Stimulated activated naive CD8-positive, alpha-beta T cell treated with anti-CD3 and anti-CD28 coated beads, Interleukin-15, amount 100 ng/mL, for 72 hours (primary cell): ENCODE results near the gene BPIFA2.
"Not testable (repeated sequence)": the region's sequence is repeated elsewhere in the genome, so short reads cannot be mapped to it uniquely, and the experiment has no call there.

Experiments
- ATAC-seq: fragments of 150-1000 bp; cut with Tn5 transposase; 2 replicates; pipeline ENCODE4 v1.10.0; 2021; ENCODE audit warnings: mild to moderate bottlenecking, moderate library complexity
- DNase-seq, 2 donors: peaks; one replicate each; pipeline ENCODE4 v3.0.0; 2021 to 2022
- H3K27ac Mint-ChIP-seq, 2 donors: one replicate each; pipeline ENCODE4 v1.8.0; 2022; ENCODE audit warnings: mild to moderate bottlenecking in 2 of 2, mixed read lengths in 2 of 2, moderate library complexity in 2 of 2
- H3K27me3 Mint-ChIP-seq: one replicate; pipeline ENCODE4 v1.8.0; 2022; ENCODE audit warnings: mixed read lengths
- H3K4me1 Mint-ChIP-seq: one replicate; pipeline ENCODE4 v1.8.0; 2022; ENCODE audit warnings: mild to moderate bottlenecking, mixed read lengths
- H3K4me3 Mint-ChIP-seq, 2 donors: one replicate each; pipeline ENCODE4 v1.8.0; 2022; ENCODE audit warnings: mild to moderate bottlenecking in 2 of 2, mixed read lengths in 2 of 2, moderate library complexity in 1 of 2
- H3K9me3 Mint-ChIP-seq, 2 donors: one replicate each; pipeline ENCODE4 v1.8.0; 2022; ENCODE audit warnings: mixed read lengths in 2 of 2

The BPIFA2 gene, protein sequence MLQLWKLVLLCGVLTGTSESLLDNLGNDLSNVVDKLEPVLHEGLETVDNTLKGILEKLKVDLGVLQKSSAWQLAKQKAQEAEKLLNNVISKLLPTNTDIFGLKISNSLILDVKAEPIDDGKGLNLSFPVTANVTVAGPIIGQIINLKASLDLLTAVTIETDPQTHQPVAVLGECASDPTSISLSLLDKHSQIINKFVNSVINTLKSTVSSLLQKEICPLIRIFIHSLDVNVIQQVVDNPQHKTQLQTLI

DNA sequence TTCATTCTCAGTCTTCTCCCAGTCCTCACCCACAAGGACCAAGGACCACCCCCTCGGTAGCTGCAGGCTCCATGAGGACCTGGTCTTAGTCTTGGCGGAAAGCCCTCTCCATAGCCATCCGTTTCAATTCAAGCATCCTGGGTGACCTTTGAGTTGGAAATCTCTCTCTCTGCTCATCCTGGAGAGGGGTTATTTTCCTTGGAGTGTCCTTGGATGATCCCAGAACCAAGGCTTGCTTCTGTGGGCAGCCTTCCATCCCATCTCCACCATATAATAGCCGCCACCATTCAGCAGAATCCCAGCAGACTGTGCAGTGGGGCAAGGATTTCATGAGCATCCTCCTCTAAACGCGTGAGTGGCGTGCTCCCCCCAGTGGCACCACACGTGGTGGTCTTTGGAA is at the start of gene BPIFA2:
Gene BPIFA2, plus strand, starts transcription at position 301 of the 400 bp plus-strand sequence. CDS start 987 bp downstream, outside the sequence.
- ATAC-seq (no peak), DNase-seq (no peak)
- no peaks in the 10 kb centered on the region for H3K4me1 Mint-ChIP-seq
- no peak within 1 kb of the TSS for H3K4me3 Mint-ChIP-seq
- H3K9me3 Mint-ChIP-seq: peaks cover 20 to 26% of the 10 kb centered on the region in 2 donors
- no peak within 1 kb of the TSS for H3K27ac Mint-ChIP-seq
- H3K27me3 Mint-ChIP-seq: no peaks in the 10 kb centered on the region

DNA sequence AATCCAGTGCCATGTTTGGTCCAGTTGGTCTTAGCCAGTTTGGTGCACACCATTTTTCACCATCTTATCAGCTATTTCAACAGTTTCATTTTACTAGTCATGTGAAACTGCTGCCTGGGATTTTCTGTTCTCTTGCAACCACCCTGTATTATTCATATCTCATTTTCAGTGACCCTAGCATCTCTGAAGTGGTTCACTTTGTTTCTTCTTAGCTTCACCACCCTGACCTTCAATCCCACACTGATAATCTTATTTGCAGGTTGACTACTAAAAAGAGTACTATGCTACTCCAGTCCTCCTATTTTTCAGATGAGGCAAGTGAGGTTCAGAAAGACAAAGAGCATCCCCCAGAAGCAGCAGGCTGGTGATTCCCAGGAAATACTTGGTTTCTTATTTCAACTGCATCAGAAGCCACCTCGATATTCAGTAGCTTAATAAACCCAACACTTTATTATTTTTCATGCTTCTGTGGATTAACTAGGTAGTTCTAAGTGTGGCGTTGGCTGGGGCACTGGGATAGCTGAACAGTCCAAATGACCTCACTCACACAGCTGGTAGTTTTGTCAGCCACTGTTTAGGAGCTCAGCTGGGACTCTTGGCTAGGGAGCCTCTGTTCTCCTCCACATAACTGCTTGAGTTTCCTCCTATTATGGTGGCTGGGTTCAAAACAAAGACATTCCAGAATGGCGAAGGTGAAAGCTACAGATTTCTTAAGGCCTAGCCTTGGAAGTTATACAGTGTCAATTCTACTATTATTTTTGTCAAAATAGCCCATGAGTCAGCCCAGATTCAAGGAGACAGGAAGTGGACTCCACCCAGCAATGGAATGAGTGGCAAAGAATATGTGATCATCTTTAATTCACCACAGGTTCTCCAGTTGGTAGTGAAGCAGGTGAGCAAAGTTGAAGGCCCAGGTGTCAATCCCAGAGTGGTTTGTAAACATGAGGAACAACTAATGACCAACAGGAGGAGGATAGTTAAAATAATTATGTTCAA is 47.9 kb upstream of the BPIFA2 start:
- Mint-ChIP-seq H3K4me3 (peak overlapping the region in 1 of 2 donors; percentile 17), H3K4me1 (peaks cover 17% of the 10 kb centered on the region), H3K9me3 (peaks cover 7 to 17% of the 10 kb centered on the region in 2 donors), H3K27me3 (peaks cover 16% of the 10 kb centered on the region), H3K27ac (peak overlapping the region in 1 of 2 donors; percentile 57)
- peak; percentile 12 to 29 for DNase-seq
- peak; percentile 99 for ATAC-seq

DNA sequence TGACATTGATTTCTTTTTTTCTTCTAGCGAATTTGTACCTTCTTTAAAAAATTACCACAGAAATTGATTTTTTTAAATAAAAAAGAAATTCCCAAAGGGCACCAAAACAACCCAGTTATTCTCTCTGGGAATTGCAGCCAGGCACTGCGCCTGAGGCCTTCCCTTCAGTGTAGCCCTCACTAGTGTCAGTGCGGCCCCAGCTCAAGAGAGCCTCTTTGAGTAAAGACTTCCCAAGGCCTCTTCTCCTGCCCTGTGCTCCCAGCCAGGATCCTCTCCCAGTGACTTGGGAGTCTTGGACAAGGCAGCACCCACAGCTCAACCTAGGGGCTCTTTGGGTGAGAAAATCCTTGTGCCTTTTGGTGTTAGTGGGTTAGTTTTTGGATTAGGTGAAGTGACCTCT is 47.0 kb upstream of the BPIFA2 start:
- Mint-ChIP-seq H3K4me3 (no peak overlapping the region), H3K4me1 (peaks cover 17% of the 10 kb centered on the region), H3K27ac (no peak overlapping the region), H3K27me3 (peaks cover 25% of the 10 kb centered on the region), H3K9me3 (peaks cover 7 to 17% of the 10 kb centered on the region in 2 donors)
- ATAC-seq (no peak), DNase-seq (no peak)

DNA sequence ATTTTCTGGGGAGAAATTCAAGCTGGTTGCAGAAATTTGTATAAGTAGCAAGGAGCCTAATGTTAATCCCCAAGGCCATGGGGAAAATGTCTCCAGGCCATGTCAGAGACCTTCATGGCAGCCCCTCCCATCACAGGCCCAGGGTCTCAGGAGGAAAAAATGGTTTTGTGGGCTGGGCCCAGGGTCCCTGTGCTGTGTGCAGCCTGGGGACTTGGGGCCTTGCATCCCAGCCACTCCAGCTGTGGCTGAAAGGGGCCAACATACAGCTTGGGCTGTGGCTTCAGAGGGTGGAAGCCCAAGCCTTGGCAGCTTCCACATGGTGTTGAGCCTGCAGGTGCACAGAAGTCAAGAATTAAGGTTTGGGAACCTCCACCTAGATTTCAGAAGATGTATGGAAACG is 45.7 kb upstream of the BPIFA2 start:
- Mint-ChIP-seq H3K9me3 (peaks cover 7 to 17% of the 10 kb centered on the region in 2 donors), H3K4me1 (peaks cover 17% of the 10 kb centered on the region), H3K27me3 (peaks cover 25% of the 10 kb centered on the region)
- not testable (repeated sequence) for DNase-seq, H3K4me3 Mint-ChIP-seq, ATAC-seq, H3K27ac Mint-ChIP-seq

DNA sequence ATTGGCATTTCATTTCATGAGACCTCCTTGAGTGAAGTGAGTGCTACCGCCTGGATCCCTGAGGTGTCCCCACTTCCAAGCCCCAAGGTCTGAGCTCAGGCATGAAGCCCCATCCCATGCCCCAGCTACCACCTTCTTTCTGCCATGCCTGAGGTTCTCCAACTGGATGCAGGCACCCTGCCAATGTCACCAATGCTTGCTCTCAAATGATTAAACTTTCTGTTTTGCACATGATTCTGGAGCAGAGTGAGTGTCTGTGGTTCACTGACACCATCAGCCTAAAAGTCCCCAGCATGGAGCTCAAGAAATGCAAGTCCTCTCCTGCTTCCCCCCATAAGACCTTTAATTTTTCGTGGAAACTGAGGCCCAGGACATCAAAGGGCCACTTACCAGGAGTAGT is 43.7 kb upstream of the BPIFA2 start:
- Mint-ChIP-seq H3K4me1 (peaks cover 13% of the 10 kb centered on the region), H3K27ac (no peak overlapping the region), H3K27me3 (peaks cover 25% of the 10 kb centered on the region), H3K9me3 (peaks cover 7 to 17% of the 10 kb centered on the region in 2 donors), H3K4me3 (no peak overlapping the region)
- no peak for DNase-seq
- no peak for ATAC-seq

DNA sequence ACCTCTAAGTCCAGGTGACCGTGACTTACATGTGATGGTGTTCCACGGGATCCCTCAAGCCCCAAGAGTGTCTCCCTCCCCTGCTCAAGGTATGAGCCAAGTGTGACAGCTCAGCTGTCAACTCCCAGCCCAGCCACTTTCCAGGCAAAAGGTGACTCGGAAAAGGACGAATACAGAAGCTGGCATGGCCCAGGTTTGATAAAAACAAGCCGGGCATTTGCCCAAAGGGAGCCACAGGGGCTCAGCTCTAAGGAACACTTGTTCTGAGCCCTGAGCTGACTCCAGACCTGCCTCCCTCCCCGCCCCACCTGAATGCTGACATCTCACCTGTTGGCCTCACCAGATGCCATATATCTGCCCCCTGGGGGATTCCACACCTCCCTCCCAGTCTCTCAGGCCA is 43.0 kb upstream of the BPIFA2 start:
- Mint-ChIP-seq H3K4me3 (no peak overlapping the region), H3K27ac (no peak overlapping the region), H3K9me3 (peaks cover 7 to 16% of the 10 kb centered on the region in 2 donors), H3K4me1 (peaks cover 6% of the 10 kb centered on the region), H3K27me3 (peaks cover 25% of the 10 kb centered on the region)
- ATAC-seq (no peak), DNase-seq (no peak)

DNA sequence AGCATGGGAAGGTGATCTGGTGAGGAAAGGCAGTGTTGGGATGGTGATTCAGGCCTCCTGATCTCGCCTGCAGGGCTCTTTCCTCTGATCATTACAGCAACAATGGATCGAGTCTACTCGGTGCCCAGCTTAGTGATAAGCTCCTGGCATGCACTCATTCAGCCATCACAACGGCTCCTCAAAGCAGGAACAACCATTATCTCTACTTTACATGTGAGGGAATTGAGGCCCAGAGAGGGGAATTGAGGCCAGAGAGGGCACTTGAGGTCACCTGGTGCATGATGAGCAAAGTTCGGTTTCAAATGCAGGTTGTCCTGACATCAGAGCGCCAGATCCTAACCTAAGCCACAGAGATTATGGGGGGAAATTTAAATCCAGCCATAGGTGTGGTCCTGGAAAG is 42.0 kb upstream of the BPIFA2 start:
- ATAC-seq (no peak), DNase-seq (no peak)
- Mint-ChIP-seq H3K4me3 (no peak overlapping the region), H3K9me3 (peaks cover 7 to 10% of the 10 kb centered on the region in 2 donors), H3K27me3 (peaks cover 25% of the 10 kb centered on the region), H3K27ac (no peak overlapping the region), H3K4me1 (no peaks in the 10 kb centered on the region)

DNA sequence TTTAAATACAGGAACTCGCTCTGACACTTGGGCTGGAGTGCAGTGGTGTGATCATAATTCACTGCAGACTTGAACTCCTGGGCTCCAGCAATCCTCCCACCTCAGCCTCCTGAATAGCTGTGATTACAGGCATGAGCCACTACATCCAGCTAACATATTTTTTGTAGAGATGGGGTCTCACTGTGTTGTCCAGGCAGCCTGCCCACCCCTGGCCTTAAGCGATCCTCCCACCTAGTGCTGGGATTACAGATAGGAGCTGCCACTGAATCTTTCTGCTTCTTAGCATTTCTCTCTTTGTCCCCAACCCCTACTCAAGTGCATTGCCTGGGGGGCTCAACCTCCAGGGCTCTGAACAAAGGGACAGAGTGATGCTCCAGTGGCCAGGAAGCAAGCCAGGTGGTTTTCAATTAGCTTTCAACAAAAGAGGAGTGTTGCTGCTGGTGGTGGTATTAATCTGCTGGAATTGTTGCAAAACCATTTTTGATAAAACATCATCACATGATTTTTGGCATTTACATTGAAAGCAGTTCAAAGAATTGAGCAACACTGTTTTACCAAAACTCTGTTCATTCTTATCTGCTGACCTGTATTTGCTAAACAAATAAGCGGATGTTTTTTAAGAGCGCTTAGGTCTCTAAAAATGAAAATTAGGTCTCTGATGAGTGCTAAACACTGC is 40.4 kb upstream of the BPIFA2 start:
- DNase-seq (no peak), ATAC-seq (no peak)
- H3K9me3 Mint-ChIP-seq: no peaks in the 10 kb centered on the region
- H3K4me3 Mint-ChIP-seq: no peak overlapping the region
- H3K4me1 Mint-ChIP-seq: no peaks in the 10 kb centered on the region
- peaks cover 25% of the 10 kb centered on the region for H3K27me3 Mint-ChIP-seq
- H3K27ac Mint-ChIP-seq: peak overlapping the region in 1 of 2 donors; percentile 42

DNA sequence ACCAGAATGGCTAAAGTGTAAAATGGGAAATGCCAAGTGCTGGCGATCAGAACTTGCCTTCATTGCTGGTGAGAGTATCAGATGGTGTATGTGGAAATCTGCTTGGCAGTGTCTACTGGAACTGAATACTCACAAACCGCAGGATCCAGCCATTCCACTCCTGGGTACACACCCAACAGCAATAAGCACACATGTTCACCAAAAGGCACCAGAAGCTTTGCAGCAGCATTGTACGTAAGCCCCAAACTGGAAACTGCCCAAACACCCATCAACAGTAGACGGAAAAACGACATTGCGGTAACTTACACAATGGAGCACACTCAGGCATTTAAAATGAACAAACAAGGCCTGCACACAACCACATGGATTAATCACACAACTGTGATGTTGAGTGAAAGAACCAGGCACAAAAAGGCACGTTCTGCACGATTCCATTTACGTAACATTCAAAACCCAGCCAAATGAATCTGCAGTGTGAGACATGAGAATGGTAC is 37.3 kb upstream of the BPIFA2 start:
- no peak for ATAC-seq
- Mint-ChIP-seq H3K4me1 (no peaks in the 10 kb centered on the region), H3K27me3 (peaks cover 3% of the 10 kb centered on the region), H3K4me3 (no peak overlapping the region), H3K9me3 (no peaks in the 10 kb centered on the region), H3K27ac (no peak overlapping the region)
- no peak for DNase-seq

DNA sequence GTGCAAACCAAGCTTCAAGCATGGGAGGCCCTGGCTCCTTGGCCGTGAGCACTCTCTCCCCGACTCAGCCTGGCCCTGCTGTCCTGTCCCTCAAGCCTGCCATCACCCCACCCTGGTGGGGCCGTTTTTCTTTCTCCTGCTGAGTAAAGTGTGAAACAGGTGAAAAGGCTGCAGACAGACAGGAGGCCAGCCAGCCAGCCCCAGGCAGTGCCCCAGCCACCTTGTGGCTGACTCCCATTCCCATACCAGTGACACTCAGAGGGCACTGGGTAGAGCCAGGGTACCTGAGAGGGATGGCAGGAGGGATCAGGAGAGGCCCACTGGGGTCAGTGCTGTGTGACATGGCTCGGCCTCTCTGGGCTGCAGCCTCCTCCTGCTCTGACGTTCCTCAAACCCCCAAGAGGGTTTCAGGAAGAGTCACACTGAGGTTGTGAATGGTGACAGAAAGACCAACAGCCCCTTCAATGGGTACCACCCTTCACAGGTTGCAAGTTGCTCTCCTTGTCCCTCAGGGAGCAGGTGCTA is 35.9 kb upstream of the BPIFA2 start:
- Mint-ChIP-seq H3K4me3 (no peak overlapping the region), H3K27ac (no peak overlapping the region), H3K27me3 (no peaks in the 10 kb centered on the region), H3K9me3 (no peaks in the 10 kb centered on the region), H3K4me1 (no peaks in the 10 kb centered on the region)
- ATAC-seq (no peak), DNase-seq (no peak)

DNA sequence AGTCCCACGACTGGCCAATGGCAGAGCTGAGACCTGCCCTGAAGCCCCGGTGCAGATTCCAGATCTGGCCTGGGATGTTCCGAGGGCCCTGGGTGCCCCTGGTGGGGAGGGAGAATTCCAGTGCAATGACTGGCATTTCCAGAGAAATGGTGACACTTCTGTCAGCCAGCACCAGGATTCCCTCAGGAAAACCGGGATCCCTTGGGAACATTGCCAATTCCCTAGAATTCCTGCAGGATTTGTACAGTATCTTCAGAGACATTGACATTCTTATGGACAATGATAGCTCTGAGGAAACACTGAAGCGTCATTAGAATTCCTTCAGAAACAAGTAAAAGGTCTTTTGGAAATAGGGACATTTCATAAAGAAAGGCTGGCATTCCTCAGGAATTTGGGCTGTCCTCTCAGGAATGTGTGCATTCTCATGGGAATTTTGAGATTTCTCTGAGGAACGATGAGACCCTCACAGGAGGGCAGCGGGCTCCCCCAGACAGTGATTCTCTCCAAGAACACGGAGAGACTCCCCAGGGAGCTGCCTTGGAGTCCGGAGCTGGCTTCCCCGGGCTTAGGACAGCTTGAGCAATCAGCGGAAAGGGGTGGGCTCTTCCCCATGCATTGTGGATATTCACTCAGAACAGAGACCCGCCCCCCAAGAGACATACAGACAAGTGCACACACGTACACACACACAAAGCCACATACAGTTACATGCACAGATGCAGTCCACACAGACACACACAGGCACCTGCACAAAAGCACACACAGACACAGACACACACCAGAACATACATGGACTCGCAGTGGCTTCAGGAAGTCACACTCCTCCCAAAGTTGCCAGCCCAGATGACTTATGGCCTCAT is 35.2 kb upstream of the BPIFA2 start:
- no peaks in the 10 kb centered on the region for H3K4me1 Mint-ChIP-seq
- no peak for DNase-seq
- no peaks in the 10 kb centered on the region for H3K9me3 Mint-ChIP-seq
- no peak for ATAC-seq
- H3K4me3 Mint-ChIP-seq: no peak overlapping the region
- no peak overlapping the region for H3K27ac Mint-ChIP-seq
- H3K27me3 Mint-ChIP-seq: no peaks in the 10 kb centered on the region

DNA sequence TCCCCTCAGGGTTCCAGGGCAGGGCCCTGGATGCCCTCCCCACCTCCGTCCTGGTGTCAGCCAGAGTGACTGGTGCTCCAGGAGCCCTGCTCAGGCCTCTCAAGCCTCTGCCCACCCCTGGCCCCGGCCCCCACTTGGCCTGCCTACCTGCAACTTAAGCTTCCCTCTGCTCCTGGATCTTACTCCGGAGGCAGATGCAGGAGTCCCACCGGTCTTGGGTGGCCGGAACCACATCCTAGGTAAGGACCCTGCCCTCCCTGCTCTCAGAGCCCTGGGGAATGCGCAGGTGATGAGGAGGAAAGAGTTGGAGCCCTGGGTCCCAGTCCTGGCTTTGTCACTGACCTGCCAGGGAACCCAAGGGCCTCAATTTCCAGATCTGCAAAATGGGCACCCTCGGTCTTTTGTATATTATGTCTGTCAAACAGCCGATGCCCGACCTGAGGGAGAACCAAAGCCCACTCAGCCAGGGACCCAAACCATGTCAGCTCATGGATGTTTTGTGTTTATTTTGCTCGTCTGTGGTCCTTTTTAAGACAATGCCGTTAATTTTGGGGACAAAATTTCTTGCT is 34.5 kb upstream of the BPIFA2 start:
- Mint-ChIP-seq H3K27me3 (no peaks in the 10 kb centered on the region), H3K9me3 (no peaks in the 10 kb centered on the region), H3K27ac (no peak overlapping the region), H3K4me3 (no peak overlapping the region), H3K4me1 (no peaks in the 10 kb centered on the region)
- DNase-seq: no peak
- no peak for ATAC-seq

DNA sequence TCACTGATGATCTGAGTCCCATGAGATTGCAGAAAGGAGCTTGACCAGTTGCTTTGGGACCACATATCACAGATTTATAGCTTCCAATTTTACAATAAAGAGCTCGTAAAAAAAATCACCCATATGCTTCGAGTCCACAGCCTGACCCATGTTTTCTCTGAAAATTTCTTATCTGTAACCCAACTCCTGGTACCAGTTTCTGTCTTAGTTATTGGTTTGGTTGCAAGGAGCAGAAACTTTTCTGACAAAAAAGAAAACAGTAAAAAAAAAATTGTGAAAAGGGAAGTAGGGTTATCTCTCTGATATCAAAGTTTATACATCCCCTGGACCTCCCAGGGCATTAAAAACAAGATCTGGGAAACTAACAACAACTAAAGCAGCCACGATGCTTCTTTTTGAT is 30.8 kb upstream of the BPIFA2 start:
- DNase-seq: no peak
- Mint-ChIP-seq H3K4me3 (no peak overlapping the region), H3K27ac (no peak overlapping the region), H3K27me3 (no peaks in the 10 kb centered on the region), H3K4me1 (no peaks in the 10 kb centered on the region), H3K9me3 (no peaks in the 10 kb centered on the region)
- ATAC-seq: no peak

DNA sequence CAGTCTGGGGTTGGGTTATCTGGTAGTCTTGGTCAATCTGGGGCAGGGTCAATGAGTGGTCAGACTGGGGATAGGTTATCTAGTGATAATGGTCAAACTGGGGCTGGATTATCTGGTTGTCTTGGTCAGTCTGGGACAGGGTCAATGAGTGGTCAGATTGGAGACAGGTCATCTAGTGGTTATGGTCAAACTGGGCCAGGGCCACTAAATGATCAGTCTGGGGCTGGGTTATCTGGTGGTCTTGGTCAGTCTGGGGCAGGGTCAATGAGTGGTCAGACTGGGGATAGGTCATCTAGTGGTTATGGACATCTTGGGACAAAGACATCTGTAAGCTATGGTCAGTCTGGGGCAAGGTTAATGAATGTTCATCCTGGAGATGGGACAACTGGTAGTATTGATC is 28.5 kb upstream of the BPIFA2 start:
- no peak for ATAC-seq
- H3K27ac Mint-ChIP-seq: no peak overlapping the region
- H3K9me3 Mint-ChIP-seq: no peaks in the 10 kb centered on the region
- H3K4me3 Mint-ChIP-seq: no peak overlapping the region
- DNase-seq: no peak
- no peaks in the 10 kb centered on the region for H3K4me1 Mint-ChIP-seq
- H3K27me3 Mint-ChIP-seq: peaks cover 2% of the 10 kb centered on the region
